Activated naive CD8-positive, alpha-beta T cell treated with anti-CD3 and anti-CD28 coated beads for 36 hours (primary cell): ENCODE results near the gene PTPN11. TPM values are rescaled to one million over a fixed set of nuclear protein-coding genes. Genes with fewer than 3 reads are reported as not detected.
A peak's percentile ranks its signal among the peaks of the same experiment; 100 is the strongest.
"Not testable (repeated sequence)": the region's sequence is repeated elsewhere in the genome, so short reads cannot be mapped to it uniquely, and the experiment has no call there.

Experiments
- DNase-seq: peaks from one replicate; pipeline ENCODE4 v3.0.0; 2021
- H3K27ac Mint-ChIP-seq: one replicate; pipeline ENCODE4 v1.8.0; 2022; ENCODE audit warnings: mild to moderate bottlenecking, moderate library complexity, mixed read lengths
- H3K27me3 Mint-ChIP-seq: one replicate; pipeline ENCODE4 v1.8.0; 2022; ENCODE audit warnings: mild to moderate bottlenecking, mixed read lengths
- H3K36me3 Mint-ChIP-seq: one replicate; pipeline ENCODE4 v1.8.0; 2021; ENCODE audit warnings: mild to moderate bottlenecking, mixed read lengths
- H3K4me1 Mint-ChIP-seq: one replicate; pipeline ENCODE4 v1.8.0; 2021; ENCODE audit warnings: mixed read lengths
- H3K4me3 Mint-ChIP-seq: one replicate; pipeline ENCODE4 v1.8.0; 2022; ENCODE audit warnings: mild to moderate bottlenecking, moderate library complexity, mixed read lengths
- H3K9me3 Mint-ChIP-seq: one replicate; pipeline ENCODE4 v1.8.0; 2022; ENCODE audit warnings: mixed read lengths
- total RNA-seq, 2 experiments: library from RNA; stranded (reverse); gene quantifications; one replicate each; pipeline ENCODE4 v1.2.3, GENCODE V29; 2021

PTPN11 gene
- total RNA-seq, 2 experiments from 2014 or later, result 172 to 175 TPM

GRCh38 chr12:112422531-112422930 is 3.8 kb downstream of the PTPN11 start:
- no peaks in the 10 kb centered on the region for H3K27me3 Mint-ChIP-seq
- no peaks in the 10 kb centered on the region for H3K9me3 Mint-ChIP-seq
- no peak overlapping the region for H3K27ac Mint-ChIP-seq
- no peak for DNase-seq
- H3K4me1 Mint-ChIP-seq, result peaks cover 46% of the 10 kb centered on the region
- H3K36me3 Mint-ChIP-seq, result peaks cover 20% of the 10 kb centered on the region
- no peak overlapping the region for H3K4me3 Mint-ChIP-seq

GRCh38 chr12:112424126-112424525 is 5.4 kb downstream of the PTPN11 start:
- peaks cover 24% of the 10 kb centered on the region for H3K36me3 Mint-ChIP-seq
- peak overlapping the region; percentile 11 for H3K4me3 Mint-ChIP-seq
- peak overlapping the region; percentile 6 for H3K27ac Mint-ChIP-seq
- peaks cover 49% of the 10 kb centered on the region for H3K4me1 Mint-ChIP-seq
- no peak for DNase-seq
- H3K27me3 Mint-ChIP-seq, result no peaks in the 10 kb centered on the region
- H3K9me3 Mint-ChIP-seq, result no peaks in the 10 kb centered on the region

- no peak for DNase-seq
- peaks cover 14% of the 10 kb centered on the region for H3K36me3 Mint-ChIP-seq
- H3K27me3 Mint-ChIP-seq, result no peaks in the 10 kb centered on the region
- no peak overlapping the region for H3K4me3 Mint-ChIP-seq
- H3K9me3 Mint-ChIP-seq, result no peaks in the 10 kb centered on the region
- H3K4me1 Mint-ChIP-seq, result peaks cover 43% of the 10 kb centered on the region
- H3K27ac Mint-ChIP-seq, result no peak overlapping the region
Measured at GRCh38 chr12:112425582-112426382, 7.0 kb downstream of the PTPN11 start.

GRCh38 chr12:112427760-112428159 is 9.0 kb downstream of the PTPN11 start:
- no peak overlapping the region for H3K4me3 Mint-ChIP-seq
- H3K9me3 Mint-ChIP-seq, result no peaks in the 10 kb centered on the region
- H3K27me3 Mint-ChIP-seq, result no peaks in the 10 kb centered on the region
- DNase-seq, result no peak
- peaks cover 39% of the 10 kb centered on the region for H3K4me1 Mint-ChIP-seq
- H3K27ac Mint-ChIP-seq, result no peak overlapping the region
- H3K36me3 Mint-ChIP-seq, result peaks cover 19% of the 10 kb centered on the region

GRCh38 chr12:112430929-112431328 is 12.2 kb downstream of the PTPN11 start:
- peaks cover 27% of the 10 kb centered on the region for H3K4me1 Mint-ChIP-seq
- H3K27me3 Mint-ChIP-seq, result no peaks in the 10 kb centered on the region
- peak overlapping the region; percentile 85 for H3K27ac Mint-ChIP-seq
- no peaks in the 10 kb centered on the region for H3K9me3 Mint-ChIP-seq
- peak overlapping the region; percentile 9 for H3K4me3 Mint-ChIP-seq
- peaks cover 25% of the 10 kb centered on the region for H3K36me3 Mint-ChIP-seq
- peak; percentile 16 for DNase-seq

- Mint-ChIP-seq H3K4me1 (peaks cover 27% of the 10 kb centered on the region), H3K27me3 (no peaks in the 10 kb centered on the region), H3K9me3 (no peaks in the 10 kb centered on the region), H3K27ac (peak overlapping the region; percentile 85), H3K36me3 (peaks cover 23% of the 10 kb centered on the region), H3K4me3 (no peak overlapping the region)
- no peak for DNase-seq
Measured at GRCh38 chr12:112431965-112432364, 13.2 kb downstream of the PTPN11 start.

- Mint-ChIP-seq H3K36me3 (peaks cover 26% of the 10 kb centered on the region), H3K9me3 (no peaks in the 10 kb centered on the region), H3K27me3 (no peaks in the 10 kb centered on the region), H3K4me1 (peaks cover 29% of the 10 kb centered on the region), H3K4me3 (no peak overlapping the region), H3K27ac (peak overlapping the region; percentile 51)
- DNase-seq, result no peak
Measured at GRCh38 chr12:112433551-112433950, 14.8 kb downstream of the PTPN11 start.

- not testable (repeated sequence) for H3K27me3 Mint-ChIP-seq, DNase-seq, H3K4me3 Mint-ChIP-seq, H3K27ac Mint-ChIP-seq, H3K9me3 Mint-ChIP-seq, H3K4me1 Mint-ChIP-seq
- H3K36me3 Mint-ChIP-seq, result peaks cover 17% of the 10 kb centered on the region
Measured at GRCh38 chr12:112438645-112439044, 19.9 kb downstream of the PTPN11 start.

GRCh38 chr12:112439769-112440168 is 21.0 kb downstream of the PTPN11 start:
- H3K27ac Mint-ChIP-seq, result no peak overlapping the region
- no peaks in the 10 kb centered on the region for H3K27me3 Mint-ChIP-seq
- no peak overlapping the region for H3K4me3 Mint-ChIP-seq
- H3K36me3 Mint-ChIP-seq, result peaks cover 13% of the 10 kb centered on the region
- DNase-seq, result no peak
- peaks cover 5% of the 10 kb centered on the region for H3K4me1 Mint-ChIP-seq
- H3K9me3 Mint-ChIP-seq, result no peaks in the 10 kb centered on the region

GRCh38 chr12:112440653-112441052 is 21.9 kb downstream of the PTPN11 start:
- not testable (repeated sequence) for DNase-seq, H3K4me3 Mint-ChIP-seq, H3K27ac Mint-ChIP-seq, H3K27me3 Mint-ChIP-seq, H3K9me3 Mint-ChIP-seq, H3K4me1 Mint-ChIP-seq
- H3K36me3 Mint-ChIP-seq, result peaks cover 12% of the 10 kb centered on the region

- H3K4me1 Mint-ChIP-seq, result peaks cover 10% of the 10 kb centered on the region
- no peaks in the 10 kb centered on the region for H3K9me3 Mint-ChIP-seq
- DNase-seq, result no peak
- no peak overlapping the region for H3K27ac Mint-ChIP-seq
- peaks cover 15% of the 10 kb centered on the region for H3K36me3 Mint-ChIP-seq
- no peaks in the 10 kb centered on the region for H3K27me3 Mint-ChIP-seq
- H3K4me3 Mint-ChIP-seq, result no peak overlapping the region
Measured at GRCh38 chr12:112443916-112444315, 25.2 kb downstream of the PTPN11 start.

- H3K27ac Mint-ChIP-seq, result peak overlapping the region; percentile 73
- H3K36me3 Mint-ChIP-seq, result peaks cover 25% of the 10 kb centered on the region
- H3K4me3 Mint-ChIP-seq, result no peak overlapping the region
- H3K9me3 Mint-ChIP-seq, result no peaks in the 10 kb centered on the region
- DNase-seq, result no peak
- H3K27me3 Mint-ChIP-seq, result no peaks in the 10 kb centered on the region
- peaks cover 10% of the 10 kb centered on the region for H3K4me1 Mint-ChIP-seq
Measured at GRCh38 chr12:112446008-112446725, 27.4 kb downstream of the PTPN11 start.

- peaks cover 10% of the 10 kb centered on the region for H3K4me1 Mint-ChIP-seq
- DNase-seq, result no peak
- no peak overlapping the region for H3K4me3 Mint-ChIP-seq
- peaks cover 25% of the 10 kb centered on the region for H3K36me3 Mint-ChIP-seq
- H3K9me3 Mint-ChIP-seq, result no peaks in the 10 kb centered on the region
- H3K27me3 Mint-ChIP-seq, result no peaks in the 10 kb centered on the region
- peak overlapping the region; percentile 25 for H3K27ac Mint-ChIP-seq
Measured at GRCh38 chr12:112447106-112447505, 28.4 kb downstream of the PTPN11 start.

GRCh38 chr12:112448165-112448564 is 29.4 kb downstream of the PTPN11 start:
- not testable (repeated sequence) for H3K9me3 Mint-ChIP-seq, H3K27me3 Mint-ChIP-seq, DNase-seq, H3K4me3 Mint-ChIP-seq, H3K27ac Mint-ChIP-seq
- peaks cover 10% of the 10 kb centered on the region for H3K4me1 Mint-ChIP-seq
- H3K36me3 Mint-ChIP-seq, result peaks cover 27% of the 10 kb centered on the region

GRCh38 chr12:112450725-112451124 is 32.0 kb downstream of the PTPN11 start:
- H3K9me3 Mint-ChIP-seq, result no peaks in the 10 kb centered on the region
- H3K36me3 Mint-ChIP-seq, result peaks cover 32% of the 10 kb centered on the region
- H3K27ac Mint-ChIP-seq, result no peak overlapping the region
- DNase-seq, result no peak
- no peak overlapping the region for H3K4me3 Mint-ChIP-seq
- H3K4me1 Mint-ChIP-seq, result peaks cover 10% of the 10 kb centered on the region
- no peaks in the 10 kb centered on the region for H3K27me3 Mint-ChIP-seq
